Adrenal gland (tissue), 12 donors: Measurements from ENCODE around the gene SFMBT1. TPM values are rescaled to one million over a fixed set of nuclear protein-coding genes. Genes with fewer than 3 reads are reported as not detected.

Source experiments
- DNase-seq, 7 donors: peaks; one replicate each; pipeline ENCODE4 v3.0.0-alpha.2; 2019 to 2020
- H3K27ac ChIP-seq, 5 donors: fragments of 200-600 bp; sonication (generic) in 4 of 5; 1 replicate in 3 of 5; 2 replicates in 2 of 5; pipeline versions ENCODE4 v1.5.1 to v1.8.0; 2016 to 2020; ENCODE audit warnings: mild to moderate bottlenecking in 1 of 5
- H3K27me3 ChIP-seq: fragments of 200-600 bp; 2 replicates; pipeline ENCODE4 v1.8.0; 2021
- H3K36me3 ChIP-seq, 2 donors: fragments of 200-600 bp; replicated peaks in 1 of 2; 1 replicate in 1 of 2; 2 replicates in 1 of 2; pipeline versions ENCODE4 v1.5.1 to v1.8.0; 2018 to 2022
- H3K4me1 ChIP-seq, 2 donors: fragments of 200-600 bp; replicated peaks in 1 of 2; 1 replicate in 1 of 2; 2 replicates in 1 of 2; pipeline versions ENCODE4 v1.5.1 to v1.8.0; 2018 to 2021
- H3K4me3 ChIP-seq, 4 donors: fragments of 200-600 bp; sonication (generic) in 3 of 4; one replicate each; pipeline ENCODE4 v1.5.1; 2016 to 2018
- H3K9me3 ChIP-seq, 3 donors: fragments of 200-600 bp; sonication (generic) in 1 of 3; replicated peaks in 1 of 3; 1 replicate in 2 of 3; 2 replicates in 1 of 3; pipeline versions ENCODE4 v1.5.1 to v1.8.0; 2016 to 2021
- POLR2A ChIP-seq, 2 donors: fragments of 450-650 bp; IDR thresholded peaks; one replicate each; pipeline ENCODE4 v1.6.1; 2017; ENCODE audit warnings: antibody characterized with exemption in 2 of 2, mild to moderate bottlenecking in 2 of 2, moderate library complexity in 1 of 2
- WGBS, 4 donors: extraction: QIAGEN DNeasy Blood & Tissue Kit in 2 of 4; methylation state at CpG; one replicate each; pipeline versions ENCODE4 v1.1.5 to v1.1.7; 2013 to 2017; 5-methylcytosine and 5-hydroxymethylcytosine counted together
- intact Hi-C, 2 donors: fragments of 100-400 bp; cut with DNase I; formaldehyde crosslinking; loops; one replicate each; pipeline versions ENCODE4 v1.14.1 to v1.15.0; 2022 to 2023
- polyA plus RNA-seq, 3 donors: library from polyadenylated mRNA; stranded (reverse); fragments of 200-250 nt in 2 of 3; fragments of 350-450 nt in 1 of 3; fragmentation: Illumina TruSeq in 1 of 3; extraction: RNeasy Lipid Tissue Mini Kit (QIAGEN cat#74804) in 1 of 3; gene quantifications; one replicate each; pipeline ENCODE4 v1.2.3, GENCODE V29; 2013 to 2014
- total RNA-seq, 9 donors: library from RNA; depleted of rRNA in 4 of 9; stranded (reverse); fragments of >200 nt in 4 of 9; fragments of 120-200 nt in 1 of 9; fragmentation: NEBNext Ultra II Directional in 1 of 9; extraction: Animal tissue kit (Norgen Biotek cat#: 25700) in 1 of 9; gene quantifications; one replicate each; pipeline versions ENCODE4 v1.1.0 to v1.2.4, GENCODE V29; 2013 to 2023
- TF ChIP-seq, protein P1 (sequence below), 6 experiments: fragments of 450-650 bp in 4 of 6; fragments of 200-600 bp in 2 of 6; sonication (generic) in 1 of 6; IDR thresholded peaks; 1 replicate in 5 of 6; 2 replicates in 1 of 6; pipeline versions ENCODE4 v1.5.1 to v1.8.0; 2016 to 2021; ENCODE audit warnings: antibody characterized with exemption in 6 of 6, mild to moderate bottlenecking in 2 of 6, moderate library complexity in 1 of 6
- donor health status: healthy with polysubstance abuse.
- donor health status: Bipolar disorder and iron deficiency.
- donor health status: DM: yes; HTN: yes; CAD: no.
- donor health status: DM: no; HTN: no; CAD: no.
- donor health status: DM: no; HTN: no; CAD: no.
- donor health status: DM: yes; HTN: yes; CAD: no.

Gene SFMBT1
- total and polyA plus RNA-seq, 12 donors: 2.1 to 14.8 (median 8.3) TPM

DNA sequence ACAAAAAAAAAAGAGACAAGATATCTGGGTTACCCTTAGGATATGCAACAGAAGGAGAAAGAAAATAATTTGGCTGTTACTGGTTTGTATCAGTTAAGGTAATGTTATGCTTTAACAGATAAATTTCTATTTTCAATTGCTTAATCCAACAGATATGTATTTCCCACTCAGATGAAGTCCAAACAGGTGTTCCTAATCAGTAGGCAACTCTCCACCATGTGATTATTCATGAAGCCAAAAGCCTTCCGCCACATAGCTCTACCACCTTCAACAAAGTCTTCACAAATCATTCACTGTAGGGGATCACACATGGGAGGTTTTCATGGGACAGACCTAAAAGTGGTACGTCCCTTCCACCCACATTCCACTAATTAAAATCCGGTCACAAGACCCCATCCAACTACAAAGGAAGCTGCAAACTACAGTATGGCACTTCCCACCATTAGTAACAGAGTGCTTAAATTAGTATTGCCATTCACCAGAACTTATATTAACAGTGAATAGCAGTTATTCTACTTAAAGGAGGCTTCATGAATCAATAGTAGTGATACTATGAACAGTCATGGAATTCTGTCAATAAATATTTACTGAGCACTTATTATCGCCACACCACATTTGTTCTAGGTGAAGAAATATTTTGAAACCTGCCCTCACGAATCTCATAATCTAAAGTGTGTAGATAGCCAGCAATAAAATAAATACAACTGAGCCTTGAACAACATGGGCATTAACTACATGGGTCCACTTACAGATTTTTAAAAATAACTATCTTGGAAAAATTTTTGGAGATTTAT lies 66.5 kb downstream of the SFMBT1 start:
- Histone ChIP-seq H3K9me3 (no peaks in the 10 kb centered on the region), H3K27me3 (no peaks in the 10 kb centered on the region), H3K36me3 (no peaks in the 10 kb centered on the region), H3K27ac (no peak overlapping the region), H3K4me3 (no peak overlapping the region), H3K4me1 (no peaks in the 10 kb centered on the region)
- TF ChIP-seq, protein P1, sequence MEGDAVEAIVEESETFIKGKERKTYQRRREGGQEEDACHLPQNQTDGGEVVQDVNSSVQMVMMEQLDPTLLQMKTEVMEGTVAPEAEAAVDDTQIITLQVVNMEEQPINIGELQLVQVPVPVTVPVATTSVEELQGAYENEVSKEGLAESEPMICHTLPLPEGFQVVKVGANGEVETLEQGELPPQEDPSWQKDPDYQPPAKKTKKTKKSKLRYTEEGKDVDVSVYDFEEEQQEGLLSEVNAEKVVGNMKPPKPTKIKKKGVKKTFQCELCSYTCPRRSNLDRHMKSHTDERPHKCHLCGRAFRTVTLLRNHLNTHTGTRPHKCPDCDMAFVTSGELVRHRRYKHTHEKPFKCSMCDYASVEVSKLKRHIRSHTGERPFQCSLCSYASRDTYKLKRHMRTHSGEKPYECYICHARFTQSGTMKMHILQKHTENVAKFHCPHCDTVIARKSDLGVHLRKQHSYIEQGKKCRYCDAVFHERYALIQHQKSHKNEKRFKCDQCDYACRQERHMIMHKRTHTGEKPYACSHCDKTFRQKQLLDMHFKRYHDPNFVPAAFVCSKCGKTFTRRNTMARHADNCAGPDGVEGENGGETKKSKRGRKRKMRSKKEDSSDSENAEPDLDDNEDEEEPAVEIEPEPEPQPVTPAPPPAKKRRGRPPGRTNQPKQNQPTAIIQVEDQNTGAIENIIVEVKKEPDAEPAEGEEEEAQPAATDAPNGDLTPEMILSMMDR (IDR thresholded peaks at IDR 0.05): no peak
- no peak for TF ChIP-seq POLR2A (IDR thresholded peaks at IDR 0.05)
- intact Hi-C loops: no loop called here
- 94 to 98% (median 96%) methylated on average over 5 of the region's 5 CpGs for WGBS, 4 donors
- no peak for DNase-seq

DNA sequence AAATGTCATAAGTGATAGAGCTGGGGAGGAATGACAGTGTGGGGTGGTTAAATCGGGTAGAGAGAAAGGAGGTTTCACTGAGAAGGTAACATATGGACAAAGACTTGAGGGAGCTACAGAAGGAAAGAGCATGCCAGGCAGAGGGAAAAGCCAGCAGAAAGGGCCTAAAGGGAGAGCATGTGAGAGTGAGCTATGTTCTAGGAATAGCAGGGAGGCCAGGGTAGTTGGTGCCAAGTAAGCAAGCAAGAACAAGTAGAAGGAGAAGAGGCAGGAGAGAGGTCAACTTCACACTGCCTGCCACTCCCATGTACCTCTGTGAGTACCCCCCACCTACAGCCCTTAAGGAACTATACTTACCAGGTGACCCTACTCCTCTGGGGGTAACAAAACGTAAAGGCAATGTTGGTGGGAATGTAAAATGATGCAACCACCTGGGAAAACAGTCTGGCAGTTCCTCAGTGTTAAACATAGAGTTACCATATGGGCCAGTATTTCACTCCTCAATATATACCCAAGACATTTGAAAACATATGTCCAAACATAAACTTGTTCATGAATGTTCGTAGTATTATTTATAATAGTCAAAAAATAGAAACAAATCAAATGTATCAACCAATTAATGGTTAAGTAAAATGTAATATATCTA lies 67.6 kb downstream of the SFMBT1 start:
- no peak overlapping the region for H3K27ac ChIP-seq
- WGBS, 4 donors: 93 to 97% (median 94%) methylated on average over 3 of the region's 3 CpGs

DNA sequence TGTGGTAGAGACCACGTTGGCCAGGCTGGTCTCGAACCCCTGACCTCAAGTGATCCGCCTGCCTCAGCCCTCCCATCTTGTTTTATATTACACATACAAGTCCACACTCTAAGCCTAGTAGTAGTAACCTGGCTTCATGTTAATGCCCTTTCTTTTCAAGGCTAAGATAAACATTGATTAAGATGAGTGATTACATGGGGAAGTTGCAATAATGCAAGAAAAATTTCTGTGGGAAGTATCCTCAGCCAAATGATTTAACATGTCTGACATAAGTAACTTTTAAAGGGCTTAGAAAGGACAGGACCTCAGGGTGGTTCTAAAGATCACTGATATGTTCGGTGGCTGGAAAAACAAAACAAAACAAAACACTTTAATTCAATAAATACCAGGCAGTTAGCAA lies 72.1 kb downstream of the SFMBT1 start:
- intact Hi-C loops: no loop called here
- Histone ChIP-seq H3K4me1 (peaks cover 0 to 7% of the 10 kb centered on the region in 2 donors), H3K4me3 (no peak overlapping the region), H3K36me3 (no peaks in the 10 kb centered on the region), H3K27ac (no peak overlapping the region), H3K27me3 (no peaks in the 10 kb centered on the region), H3K9me3 (no peaks in the 10 kb centered on the region)
- TF ChIP-seq, protein P1 (IDR thresholded peaks at IDR 0.05): no peak
- TF ChIP-seq POLR2A (IDR thresholded peaks at IDR 0.05): no peak
- 61 to 76% (median 71%) methylated on average over 4 of the region's 4 CpGs for WGBS, 4 donors
- DNase-seq: no peak

More for the DNA sequence above, 67.6 kb downstream of the SFMBT1 start:
- Histone ChIP-seq H3K9me3 (no peaks in the 10 kb centered on the region), H3K4me1 (peaks cover 0 to 7% of the 10 kb centered on the region in 2 donors), H3K36me3 (no peaks in the 10 kb centered on the region), H3K27me3 (no peaks in the 10 kb centered on the region), H3K4me3 (no peak overlapping the region)
- no peak for TF ChIP-seq POLR2A (IDR thresholded peaks at IDR 0.05)
- TF ChIP-seq, protein P1 (IDR thresholded peaks at IDR 0.05): no peak
- intact Hi-C loops: no loop called here
- DNase-seq: no peak

DNA sequence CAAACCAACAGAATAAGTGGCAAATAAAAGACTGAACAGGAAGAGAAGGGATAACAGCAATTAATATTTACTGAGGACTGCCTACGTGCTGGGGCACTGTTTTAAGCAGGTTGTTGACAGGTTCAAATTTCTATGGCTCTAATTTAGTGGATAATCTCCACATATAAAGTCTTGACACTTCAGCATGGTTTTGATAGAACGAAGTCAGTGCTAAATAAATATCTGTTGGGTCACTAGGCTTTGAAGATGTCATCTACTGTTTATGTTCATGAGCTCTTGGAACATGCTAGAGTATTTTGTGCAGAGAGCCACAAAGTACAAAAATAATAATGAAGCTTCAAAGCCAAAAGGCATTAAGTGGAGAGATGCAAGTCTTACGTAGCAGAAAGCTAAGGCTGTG lies 74.0 kb downstream of the SFMBT1 start:
- TF ChIP-seq, protein P1 (IDR thresholded peaks at IDR 0.05): no peak
- TF ChIP-seq POLR2A (IDR thresholded peaks at IDR 0.05): no peak
- Histone ChIP-seq H3K27me3 (no peaks in the 10 kb centered on the region), H3K4me1 (peaks cover 0 to 7% of the 10 kb centered on the region in 2 donors), H3K27ac (no peak overlapping the region), H3K4me3 (no peak overlapping the region), H3K36me3 (no peaks in the 10 kb centered on the region), H3K9me3 (no peaks in the 10 kb centered on the region)
- WGBS, 4 donors: 87 to 91% (median 90%) methylated on average over 3 of the region's 3 CpGs
- DNase-seq: no peak
- intact Hi-C loops: no loop called here
